GM18511 (cell line): ENCODE measurements around the gene PLA2G2F.

Source experiments
- ATAC-seq: cut with Tn5 transposase; IDR thresholded peaks from one replicate; pipeline ENCODE4 v1.9.1; 2021; ENCODE audit warnings: mild to moderate bottlenecking, moderate library complexity; ENCODE audit not compliant: unreplicated experiment

PLA2G2F gene

GRCh38 chr1:20168564-20169491 lies 29.7 kb downstream of the PLA2G2F start:
- ATAC-seq: no peak

GRCh38 chr1:20169932-20170331 lies 30.8 kb downstream of the PLA2G2F start:
- ATAC-seq: no peak

- ATAC-seq: no peak
Observed at GRCh38 chr1:20172033-20172590, 33.0 kb downstream of the PLA2G2F start.

GRCh38 chr1:20174937-20175666 lies 36.0 kb downstream of the PLA2G2F start:
- no peak for ATAC-seq

GRCh38 chr1:20178634-20179370 lies 39.7 kb downstream of the PLA2G2F start:
- ATAC-seq: no peak

GRCh38 chr1:20179371-20180128 lies 40.4 kb downstream of the PLA2G2F start:
- ATAC-seq: no peak

- no peak for ATAC-seq
Observed at GRCh38 chr1:20180129-20180843, 41.2 kb downstream of the PLA2G2F start.

- no peak for ATAC-seq
Observed at GRCh38 chr1:20180844-20181207, 41.7 kb downstream of the PLA2G2F start.

- ATAC-seq: no peak
Observed at GRCh38 chr1:20182415-20182814, 43.3 kb downstream of the PLA2G2F start.

GRCh38 chr1:20183035-20183434 lies 43.9 kb downstream of the PLA2G2F start:
- ATAC-seq: no peak

GRCh38 chr1:20183616-20184271 lies 44.6 kb downstream of the PLA2G2F start:
- no peak for ATAC-seq

GRCh38 chr1:20184481-20184900 lies 45.4 kb downstream of the PLA2G2F start:
- ATAC-seq: no peak

GRCh38 chr1:20184997-20185833 lies 46.1 kb downstream of the PLA2G2F start:
- ATAC-seq: no peak

GRCh38 chr1:20185834-20186782 lies 47.0 kb downstream of the PLA2G2F start, which contains the start of the genes PLA2G2C and UBXN10:
TSS of gene PLA2G2C (minus strand) at chr1:20186518. CDS start at chr1:20177363, 9,155 bp downstream.
TSS of gene UBXN10 (plus strand) at chr1:20186096. CDS start at chr1:20190562, 4,466 bp downstream.
- ATAC-seq: no peak

GRCh38 chr1:20187103-20187812 lies 48.1 kb downstream of the PLA2G2F start:
- no peak for ATAC-seq

- ATAC-seq: no peak
Observed at GRCh38 chr1:20187813-20188454, 48.8 kb downstream of the PLA2G2F start.
